ENCODE data around the gene ARPP21.
"Not testable (repeated sequence)": the region's sequence is repeated elsewhere in the genome, so short reads cannot be mapped to it uniquely, and the experiment has no call there.

ARPP21 gene

DNA sequence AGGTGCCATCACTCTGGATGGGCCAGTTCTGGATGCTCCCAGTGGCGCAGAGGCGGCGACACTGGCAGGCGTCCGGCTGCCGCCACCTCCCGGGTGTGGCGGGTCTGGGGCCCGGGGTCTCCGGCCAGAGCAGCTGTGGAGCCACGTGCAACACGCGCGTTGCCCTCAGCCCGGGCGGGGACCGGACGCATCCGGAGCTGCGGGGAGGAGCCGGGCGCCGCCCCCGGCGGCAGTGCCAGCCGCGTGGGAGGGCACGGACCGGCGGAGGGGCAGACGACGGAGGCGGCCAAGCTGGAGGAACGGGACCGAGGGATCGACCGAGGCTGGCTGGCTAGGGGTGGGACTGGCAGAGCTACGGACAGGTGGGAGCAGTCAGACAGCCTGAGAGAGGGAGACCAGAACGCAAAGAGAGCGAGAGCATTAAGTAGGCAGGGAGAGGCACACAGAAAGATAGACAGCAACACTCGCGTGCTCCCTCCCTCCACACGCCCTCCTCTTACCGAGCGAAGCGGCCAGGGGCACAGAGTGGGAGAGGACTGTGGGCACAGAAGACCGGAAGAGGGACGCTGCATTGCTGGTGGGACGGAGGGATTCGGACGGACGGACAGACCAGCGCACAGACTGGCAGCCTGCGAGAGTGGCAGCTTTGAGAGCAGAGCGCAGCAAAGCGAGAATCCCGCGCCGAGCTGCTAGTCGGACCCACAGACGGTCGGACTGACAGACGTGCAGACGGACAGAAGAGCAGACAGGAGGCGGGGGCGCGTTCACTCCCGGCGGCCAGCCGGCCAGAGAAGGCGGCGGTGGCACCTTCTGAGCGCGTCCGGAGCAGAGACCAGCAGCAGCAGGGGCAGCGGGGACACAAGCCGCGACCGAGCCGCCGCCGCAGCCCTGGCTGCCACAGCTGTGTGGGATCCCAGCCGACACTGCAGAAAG, at the start of gene ARPP21:
Gene ARPP21 (plus strand): TSS at position 272 of the 933 bp plus-strand sequence. CDS start 42,227 bp downstream, outside the sequence.
- peak within 1 kb of the TSS; percentile 56 for H3K4me3 ChIP-seq (ENCODE audit: low read depth, low read length)

DNA sequence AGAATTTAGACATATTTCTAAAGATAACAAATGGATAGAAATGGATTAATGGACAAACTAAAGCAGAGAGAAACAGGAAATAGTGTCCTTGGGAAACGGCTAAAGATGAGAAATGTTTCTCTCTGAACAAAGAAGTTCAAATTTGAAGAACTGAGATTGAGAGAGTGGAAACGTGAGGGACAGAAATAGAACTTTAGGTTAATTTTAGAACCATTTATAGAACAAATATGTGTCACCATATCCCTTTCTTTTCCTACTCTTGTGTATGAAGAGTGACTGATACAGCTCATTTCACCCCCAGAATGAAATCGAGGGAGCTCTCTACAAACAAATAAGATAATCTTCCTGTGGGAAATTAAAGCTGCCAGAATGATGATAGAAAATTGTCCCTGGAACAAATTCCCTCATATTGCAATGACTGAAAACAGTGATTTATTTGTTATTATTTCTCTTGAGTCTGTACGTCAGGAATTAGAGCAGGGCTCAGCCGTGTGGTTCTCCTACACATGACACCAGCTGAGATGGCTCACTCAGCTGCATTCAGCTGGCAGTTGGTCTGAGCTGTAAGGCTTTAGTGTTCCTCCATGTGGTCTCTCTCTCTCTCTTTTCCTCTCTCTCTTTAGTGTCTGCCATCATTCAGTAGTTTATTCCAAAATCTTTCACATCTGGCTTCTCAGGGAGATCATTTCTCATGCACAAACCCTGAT, 46.6 kb upstream of the ARPP21 start:
- H3K4me3 ChIP-seq (ENCODE audit: low read depth, low read length): no peak overlapping the region

DNA sequence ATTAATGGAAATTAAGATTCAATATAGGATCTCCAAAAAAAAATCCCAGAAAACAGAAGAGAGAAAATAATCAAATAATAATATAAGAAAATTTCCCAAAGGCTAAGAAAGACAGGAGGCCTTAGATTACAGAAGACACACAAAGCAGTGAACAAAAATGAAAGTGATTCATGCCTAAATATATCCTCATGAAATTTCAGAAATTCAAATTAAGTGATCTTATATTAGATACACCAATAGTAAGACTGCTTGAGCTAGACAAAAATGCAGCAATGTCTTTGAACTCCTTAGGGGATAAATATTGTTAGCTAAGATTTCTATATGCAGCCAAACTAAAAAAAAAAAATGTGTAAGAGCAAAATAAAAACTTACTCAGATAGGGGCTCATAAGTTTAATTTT, 44.6 kb upstream of the ARPP21 start:
- no peak overlapping the region for H3K4me3 ChIP-seq (ENCODE audit: low read depth, low read length)

DNA sequence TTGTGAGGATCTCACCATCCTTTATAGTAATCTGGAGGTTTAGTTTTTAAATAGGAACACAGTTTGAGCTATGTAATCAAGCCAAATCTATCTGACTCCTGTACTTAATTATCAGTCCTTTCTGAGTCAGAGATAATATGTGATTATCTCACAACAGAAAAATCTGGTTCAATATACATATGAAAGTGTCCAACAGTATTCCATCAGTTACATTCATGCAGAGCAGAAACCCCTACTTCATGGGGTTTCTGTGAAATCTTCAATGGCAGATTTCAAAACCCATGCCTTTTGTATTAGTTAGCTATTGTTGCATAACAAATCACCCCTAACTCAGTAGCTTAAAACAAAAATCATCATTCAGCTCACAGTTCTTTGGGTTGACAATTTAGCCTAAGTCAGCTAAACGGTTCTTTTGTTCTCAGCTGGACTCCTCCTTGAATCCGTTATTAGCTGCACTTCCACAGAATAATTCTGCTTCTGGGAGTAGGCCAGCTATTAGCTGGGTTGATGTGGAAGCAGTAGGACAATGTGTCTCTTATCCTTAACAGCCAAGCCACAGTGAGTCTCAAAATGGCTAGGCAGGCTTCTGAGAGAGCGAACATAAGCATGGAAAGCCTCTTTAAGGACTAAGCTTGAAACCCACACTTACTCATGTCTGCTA, 42.9 kb upstream of the ARPP21 start:
- no peak overlapping the region for H3K4me3 ChIP-seq (ENCODE audit: low read depth, low read length)

DNA sequence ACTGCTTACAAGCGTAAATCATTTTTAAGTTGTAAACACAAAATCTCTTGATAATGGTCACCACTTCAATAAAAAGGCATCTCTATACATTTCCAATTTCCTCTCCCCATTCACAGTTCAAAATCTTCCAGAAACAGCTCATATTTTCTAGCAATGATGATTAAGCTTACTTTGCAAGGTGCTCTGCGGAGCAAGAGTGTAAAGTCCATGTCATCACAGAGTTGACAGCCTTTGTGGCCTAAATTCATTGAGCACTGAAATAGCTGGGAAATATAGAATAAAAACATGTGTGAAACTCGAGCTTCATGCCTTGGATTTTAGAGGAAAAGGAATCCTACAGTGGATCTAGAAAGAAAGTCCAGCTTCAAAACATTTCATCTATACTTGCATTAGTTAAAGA, 41.8 kb upstream of the ARPP21 start:
- no peak overlapping the region for H3K4me3 ChIP-seq (ENCODE audit: low read depth, low read length)

DNA sequence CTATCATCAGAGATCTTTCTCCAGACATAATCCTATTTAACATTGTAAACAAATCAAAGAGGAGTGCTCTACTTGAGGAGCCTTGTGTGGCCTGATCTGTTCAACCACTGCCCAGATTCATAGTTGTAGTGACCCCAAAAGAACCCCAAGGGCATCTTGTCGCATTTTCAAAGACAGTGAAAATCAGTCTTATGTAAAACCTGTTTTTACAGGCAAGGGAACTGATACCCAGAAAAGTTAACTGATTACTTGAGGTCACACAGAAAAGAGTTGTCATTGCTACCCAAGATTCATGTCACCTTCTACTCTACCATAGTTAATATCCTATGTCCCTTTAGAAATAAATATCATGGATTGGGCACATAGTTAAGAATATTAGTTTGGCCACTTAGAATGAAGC, 40.5 kb upstream of the ARPP21 start:
- no peak overlapping the region for H3K4me3 ChIP-seq (ENCODE audit: low read depth, low read length)

DNA sequence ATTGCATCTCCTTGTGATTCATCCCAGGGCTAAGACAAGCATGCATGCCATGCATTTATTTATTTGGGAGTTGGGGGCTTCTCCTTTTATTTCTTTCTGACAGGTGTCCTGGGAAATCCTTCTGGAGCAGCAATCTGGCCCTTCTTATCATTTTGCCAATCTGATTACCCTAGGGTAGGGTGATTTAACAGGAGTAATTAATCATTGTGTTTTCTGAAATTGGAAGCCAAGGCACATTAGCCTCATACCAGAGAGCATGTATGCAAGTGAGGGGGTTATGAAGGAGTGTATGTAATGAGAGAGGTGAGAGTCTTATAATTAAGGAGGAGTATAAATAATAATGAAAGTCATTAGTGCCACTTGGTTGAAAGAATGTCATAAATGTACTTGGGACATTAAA, 37.4 kb upstream of the ARPP21 start:
- no peak overlapping the region for H3K4me3 ChIP-seq (ENCODE audit: low read depth, low read length)

DNA sequence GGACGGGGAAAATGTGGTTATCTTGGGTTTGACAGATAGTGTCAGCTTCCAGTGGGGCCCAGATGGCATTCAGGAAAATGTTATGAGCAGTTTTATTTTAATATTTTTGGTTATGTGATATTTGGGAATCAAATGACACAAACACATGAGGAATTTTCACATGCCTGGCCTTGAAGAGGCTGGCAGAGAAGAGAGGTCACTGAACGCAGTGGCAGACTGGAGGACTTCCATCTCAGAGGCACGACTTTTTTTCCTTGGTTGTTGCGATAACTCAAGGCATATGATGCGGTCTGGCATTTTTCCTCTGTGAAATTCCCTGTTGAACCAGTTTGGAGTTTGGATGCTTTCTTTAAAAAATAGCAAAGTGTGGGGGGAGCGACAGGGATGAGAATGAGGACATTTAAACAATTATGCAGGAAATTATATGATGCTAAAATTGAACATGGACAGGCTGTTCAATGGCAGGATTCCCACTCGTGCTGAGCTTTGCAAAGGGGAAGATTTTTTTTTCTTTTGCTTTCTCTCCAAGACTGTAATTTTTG, 36.9 kb upstream of the ARPP21 start:
- no peak overlapping the region for H3K4me3 ChIP-seq (ENCODE audit: low read depth, low read length)

DNA sequence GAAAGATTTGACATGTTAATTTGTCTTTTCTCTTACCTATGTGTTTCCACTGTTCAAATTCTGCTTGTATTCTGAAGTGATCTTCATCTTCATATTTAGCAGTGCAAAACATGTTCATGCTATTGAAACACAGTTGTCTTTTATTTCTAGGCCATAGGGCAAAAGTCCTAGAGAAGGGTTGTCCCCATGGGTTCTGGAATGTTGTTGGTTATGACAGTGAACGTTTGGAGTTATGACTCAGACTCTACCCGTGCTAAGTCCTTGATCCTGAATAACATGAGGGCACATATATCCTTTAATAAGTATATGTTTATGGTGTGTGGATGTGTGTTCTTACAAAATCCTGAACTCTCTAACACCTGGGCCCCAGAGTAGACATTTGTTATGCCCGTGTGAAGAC, 23.0 kb upstream of the ARPP21 start:
- no peak overlapping the region for H3K4me3 ChIP-seq (ENCODE audit: low read depth, low read length)

DNA sequence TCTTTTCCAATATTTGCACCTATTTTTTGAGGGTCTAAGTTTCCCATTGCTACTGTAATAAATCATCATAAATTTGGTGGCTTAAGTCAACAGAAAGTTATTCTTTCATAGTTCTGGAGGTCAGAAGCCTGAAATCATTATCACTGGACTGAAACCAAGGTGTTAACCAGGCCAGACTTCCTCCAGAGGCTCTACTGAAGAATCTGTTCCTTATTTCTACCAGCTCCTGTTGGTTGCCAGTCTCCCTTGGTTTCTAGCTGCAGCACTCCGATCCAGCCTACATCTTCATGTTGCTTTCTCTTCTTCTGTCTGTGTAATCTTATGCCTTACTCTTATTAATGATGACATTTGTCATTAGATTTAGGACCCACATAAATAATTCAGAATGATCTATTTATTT, 22.0 kb upstream of the ARPP21 start:
- no peak overlapping the region for H3K4me3 ChIP-seq (ENCODE audit: low read depth, low read length)

DNA sequence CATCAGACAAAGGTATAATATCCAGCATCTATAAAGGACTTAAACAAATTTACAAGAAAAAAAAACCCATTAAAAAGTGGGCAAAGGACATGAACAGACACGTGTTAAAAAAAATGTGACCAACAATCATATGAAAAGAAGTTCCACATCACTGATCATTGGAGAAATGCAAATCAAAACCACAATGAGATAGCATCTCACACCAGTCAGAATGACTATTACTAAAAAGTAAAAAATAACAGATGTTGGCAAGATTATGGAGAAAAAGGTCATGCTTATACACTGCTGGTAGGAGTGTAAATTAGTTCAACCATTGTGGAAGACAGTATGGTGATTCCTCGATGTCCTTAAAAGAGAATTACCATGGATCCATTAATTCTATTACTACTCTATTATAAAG, 19.1 kb upstream of the ARPP21 start:
- H3K4me3 ChIP-seq (ENCODE audit: low read depth, low read length): not testable (repeated sequence)

DNA sequence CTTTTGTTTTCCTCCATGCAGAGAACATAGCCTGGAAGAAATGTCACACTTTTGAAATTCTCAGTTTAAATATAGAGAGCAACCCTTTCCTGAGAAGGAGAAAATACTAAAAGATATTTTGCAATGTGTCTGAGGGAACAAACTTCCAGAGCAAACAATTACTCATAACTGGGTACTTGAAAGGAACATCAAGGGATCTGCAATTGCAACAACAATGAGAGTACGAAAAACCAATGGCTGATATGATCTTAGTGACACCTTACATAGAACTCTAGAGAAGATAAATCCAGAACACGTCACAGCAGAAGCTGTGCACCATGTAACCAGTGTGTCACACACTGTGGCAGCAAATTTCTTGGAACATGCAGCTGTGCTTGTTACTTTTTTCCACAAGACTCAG, 14.6 kb upstream of the ARPP21 start:
- H3K4me3 ChIP-seq (ENCODE audit: low read depth, low read length): no peak overlapping the region

DNA sequence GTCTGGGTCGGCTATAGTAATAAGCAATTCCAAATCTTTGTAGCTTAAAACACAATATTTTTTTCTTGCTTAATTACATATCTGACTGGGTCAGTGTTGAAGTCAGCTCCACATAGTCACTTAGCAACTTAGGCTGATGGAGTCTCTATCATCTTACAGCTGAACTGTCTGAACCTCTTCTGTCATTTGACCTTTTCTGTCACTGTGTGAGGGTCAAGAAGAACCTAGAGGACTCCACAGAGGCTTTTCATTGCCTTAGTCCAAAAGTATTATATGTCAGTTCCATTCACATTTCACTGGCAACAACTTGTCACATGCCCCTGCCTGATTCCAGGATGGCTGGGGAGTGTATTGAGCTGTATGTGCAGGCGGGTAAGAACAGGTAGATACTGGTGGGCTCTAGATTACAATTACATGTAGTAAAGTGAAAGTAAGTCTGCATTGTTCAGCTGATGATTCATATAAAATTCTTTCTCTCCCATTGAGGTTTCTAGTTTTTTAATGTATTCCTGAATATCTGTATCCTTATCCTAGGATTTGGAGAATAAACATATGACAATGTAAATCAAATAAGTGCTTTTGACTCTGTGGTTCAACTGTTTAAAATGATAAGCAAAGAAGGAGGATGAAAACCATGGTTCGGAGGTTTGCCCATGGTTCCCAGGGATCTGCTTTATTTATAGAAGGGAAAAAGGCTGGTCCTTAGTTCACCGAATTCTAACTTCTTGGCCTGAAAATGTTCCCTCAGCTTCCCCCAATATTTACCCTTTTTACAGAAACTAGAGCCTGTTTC, 5.8 kb upstream of the ARPP21 start:
- no peak overlapping the region for H3K4me3 ChIP-seq (ENCODE audit: low read depth, low read length)

DNA sequence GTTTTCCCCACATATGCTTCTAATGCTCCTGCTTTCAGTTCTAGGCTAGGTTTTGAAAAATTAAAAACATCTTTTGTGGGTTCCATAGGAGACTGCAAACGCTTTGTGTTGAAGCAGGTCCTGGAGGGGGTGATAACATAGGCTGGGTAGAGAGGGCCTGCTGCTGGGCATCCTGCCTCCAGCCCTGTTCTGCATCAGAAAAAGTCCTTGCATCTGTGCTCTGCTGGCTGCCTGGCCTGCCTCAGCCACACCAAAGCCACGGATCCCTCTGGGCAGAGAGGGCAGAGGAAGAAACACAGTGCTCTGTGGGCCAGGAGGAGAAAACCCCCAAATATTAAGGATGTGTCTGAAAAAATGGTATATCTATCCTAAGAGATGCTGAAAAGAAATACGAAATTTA, 3.9 kb upstream of the ARPP21 start:
- H3K4me3 ChIP-seq (ENCODE audit: low read depth, low read length): no peak overlapping the region

DNA sequence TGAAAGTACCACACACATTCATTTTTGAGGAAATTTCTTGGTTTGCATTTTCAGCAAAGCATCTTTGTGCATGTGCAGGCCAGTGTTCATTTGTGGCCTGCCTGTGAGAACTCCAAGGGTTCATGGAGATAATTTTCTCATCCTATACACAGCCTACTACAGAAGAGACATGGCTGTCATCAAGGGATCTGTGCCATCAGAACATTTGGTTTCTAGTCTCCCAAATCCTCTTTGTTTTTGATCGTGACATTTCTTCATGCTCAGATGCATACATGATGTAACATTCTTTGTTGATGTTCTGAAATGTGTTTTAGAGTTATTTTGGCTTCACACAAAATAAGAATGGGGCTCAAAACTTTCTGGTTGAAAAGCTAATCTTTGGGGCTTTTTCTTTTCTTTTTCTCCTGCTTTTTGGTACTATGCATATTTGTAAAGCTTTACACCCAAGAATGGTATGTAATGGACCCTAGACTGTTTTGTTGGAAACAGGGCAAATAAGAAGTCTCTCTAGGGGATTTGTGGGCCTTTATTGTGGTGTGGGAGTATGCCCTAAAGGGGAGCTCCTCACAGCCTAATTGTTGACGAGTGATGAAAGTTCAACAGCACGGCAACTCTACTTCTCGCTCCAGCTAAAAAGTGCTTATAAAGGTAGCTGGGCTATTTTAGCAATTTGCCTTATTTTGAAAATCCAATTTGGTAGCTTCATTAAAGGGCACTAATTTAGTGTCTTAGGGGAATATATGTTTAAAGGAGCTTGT, 3.2 kb upstream of the ARPP21 start:
- no peak overlapping the region for H3K4me3 ChIP-seq (ENCODE audit: low read depth, low read length)

DNA sequence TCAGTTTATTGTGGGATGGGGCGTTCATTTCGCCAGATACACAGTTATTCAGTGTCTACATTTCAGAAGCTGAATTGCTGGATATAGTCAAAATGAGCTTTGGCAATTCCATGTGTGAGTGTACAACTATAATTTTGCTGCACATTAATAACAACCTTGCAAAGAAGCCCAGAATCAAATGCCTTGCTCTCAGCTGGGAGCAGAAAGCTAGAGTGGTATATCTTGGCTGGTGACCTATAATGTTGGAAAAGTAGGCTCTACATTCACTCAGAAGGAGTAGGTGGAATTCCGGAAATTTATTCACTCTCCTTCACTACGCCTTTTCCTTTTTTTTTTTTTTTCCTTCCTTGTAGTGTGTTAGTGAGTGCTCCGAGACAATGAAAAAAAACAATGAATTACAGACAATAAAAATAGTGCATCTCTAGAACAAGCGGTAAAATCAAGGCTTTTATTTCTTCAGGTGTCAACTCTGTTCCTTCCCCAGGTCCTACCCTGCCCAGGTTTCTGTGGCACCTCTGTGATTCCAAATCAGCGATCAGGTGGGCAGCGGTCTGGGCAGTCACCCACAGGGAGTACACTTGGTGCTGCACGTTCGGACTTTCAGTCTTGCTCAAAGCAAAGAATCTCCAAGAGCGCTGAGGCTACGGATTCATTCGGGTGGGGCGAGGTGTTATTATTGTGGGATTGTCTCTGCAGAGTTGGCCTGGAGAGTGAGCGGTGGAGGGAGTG, 910 bp upstream of the ARPP21 start:
- no peak overlapping the region for H3K4me3 ChIP-seq (ENCODE audit: low read depth, low read length)

DNA sequence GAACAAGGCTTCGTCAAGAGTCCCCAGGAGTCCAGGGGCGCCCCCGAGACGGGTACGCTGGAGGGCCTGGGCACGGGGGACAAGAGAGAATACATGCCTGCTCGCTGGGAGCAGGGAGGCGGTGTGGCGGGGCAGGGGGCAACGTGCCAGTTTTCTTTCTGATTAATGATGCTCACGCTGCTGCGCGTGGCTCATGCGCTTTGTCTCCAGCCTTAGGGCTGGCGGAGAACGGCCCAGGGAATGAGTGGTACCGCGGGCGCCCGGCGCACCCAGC, 408 bp upstream of the ARPP21 start:
- H3K4me3 ChIP-seq (ENCODE audit: low read depth, low read length): peak overlapping the region; percentile 56

DNA sequence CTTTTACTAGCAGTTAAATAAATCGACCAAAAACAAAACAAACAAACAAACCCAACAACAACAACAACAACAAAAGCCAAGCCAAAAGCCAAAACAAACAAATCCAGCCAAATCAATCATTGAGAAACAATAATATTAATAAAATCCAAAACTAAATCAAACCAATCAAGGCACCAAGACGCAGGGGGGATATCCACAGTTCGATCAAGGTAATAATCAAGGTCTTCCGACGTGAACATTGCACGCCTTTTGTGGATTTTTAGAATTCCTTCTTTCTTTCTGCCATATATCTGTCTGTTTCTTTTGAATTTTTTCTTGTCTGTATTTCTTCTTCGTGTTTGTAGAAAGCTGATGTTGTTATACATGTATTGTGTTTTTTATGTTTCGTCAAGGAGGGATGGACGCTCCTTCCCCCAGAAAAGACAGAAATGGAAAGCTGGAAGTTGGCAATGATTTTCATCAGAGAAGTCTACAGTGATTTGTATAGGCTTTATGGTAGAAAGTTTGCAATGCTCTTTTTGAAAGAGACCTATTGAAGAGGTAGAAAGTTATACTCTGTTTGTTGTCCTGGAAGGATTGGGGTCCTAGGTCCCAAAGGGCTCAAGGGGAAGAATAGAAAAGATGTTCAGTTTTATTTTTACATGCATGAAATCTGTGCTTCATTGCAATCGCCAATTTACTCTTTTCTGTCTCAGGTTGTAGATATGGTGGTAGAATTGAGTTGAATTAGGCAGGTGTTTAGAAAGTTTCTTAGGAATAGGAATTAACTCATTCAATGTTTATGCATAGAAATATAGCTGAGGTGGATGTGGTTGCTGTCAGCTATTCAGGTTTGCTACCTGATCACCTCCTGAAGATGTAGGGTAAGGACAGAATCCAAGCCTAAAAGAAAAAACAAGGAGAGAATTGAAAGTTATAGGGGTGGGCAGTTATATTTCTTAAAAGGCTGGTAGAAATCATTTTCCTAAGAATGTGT, 1.2 kb downstream of the ARPP21 start:
- peak overlapping the region; percentile 56 for H3K4me3 ChIP-seq (ENCODE audit: low read depth, low read length)
